Stimulated activated CD8-positive, alpha-beta memory T cell treated with anti-CD3 and anti-CD28 coated beads, Interleukin-15, amount 100 ng/mL, for 24 hours (primary cell): Measurements from ENCODE around the gene WWOX.

Source experiments
- DNase-seq: peaks from one replicate; pipeline ENCODE4 v3.0.0-alpha.2; 2020; ENCODE audit warnings: low read depth

Gene WWOX

DNA sequence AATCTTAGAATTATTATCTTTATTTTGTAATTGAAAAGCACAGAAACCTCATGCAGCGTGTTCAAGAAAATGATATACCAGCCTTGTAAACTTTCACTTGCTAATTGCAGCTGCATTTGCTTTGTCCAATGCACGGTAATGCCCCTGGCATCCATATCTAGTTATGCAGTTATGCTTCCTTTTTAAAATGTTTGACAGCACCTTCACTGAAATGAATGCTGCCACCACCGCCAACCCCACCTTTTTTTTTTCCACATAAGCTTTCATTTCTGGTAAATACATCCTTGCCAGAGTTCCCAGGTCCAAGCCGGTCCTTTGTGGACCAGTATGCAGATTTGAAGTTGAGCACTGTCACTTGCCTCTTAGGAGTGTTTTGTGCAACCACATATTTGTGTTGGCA, 338.8 kb downstream of the WWOX start:
- DNase-seq: no peak

DNA sequence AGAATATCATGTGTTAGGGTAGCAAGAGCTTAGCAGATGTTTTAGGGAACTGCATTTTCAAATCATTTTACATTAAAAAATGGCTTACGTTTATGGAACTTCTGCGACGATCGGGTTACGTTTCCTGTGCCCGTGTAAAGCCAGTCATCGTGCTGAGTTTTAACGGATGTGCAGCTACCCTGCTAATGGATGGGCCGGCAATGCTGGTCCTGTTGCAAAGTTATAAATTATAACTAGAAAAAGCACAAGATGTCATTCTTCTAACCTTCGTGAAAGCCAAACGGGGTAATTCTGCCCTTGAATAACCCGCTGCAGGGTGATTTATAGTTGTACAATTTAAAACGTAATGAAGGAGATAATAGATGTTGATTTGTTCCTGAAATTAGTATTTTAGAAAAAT, 339.2 kb downstream of the WWOX start:
- DNase-seq: no peak

DNA sequence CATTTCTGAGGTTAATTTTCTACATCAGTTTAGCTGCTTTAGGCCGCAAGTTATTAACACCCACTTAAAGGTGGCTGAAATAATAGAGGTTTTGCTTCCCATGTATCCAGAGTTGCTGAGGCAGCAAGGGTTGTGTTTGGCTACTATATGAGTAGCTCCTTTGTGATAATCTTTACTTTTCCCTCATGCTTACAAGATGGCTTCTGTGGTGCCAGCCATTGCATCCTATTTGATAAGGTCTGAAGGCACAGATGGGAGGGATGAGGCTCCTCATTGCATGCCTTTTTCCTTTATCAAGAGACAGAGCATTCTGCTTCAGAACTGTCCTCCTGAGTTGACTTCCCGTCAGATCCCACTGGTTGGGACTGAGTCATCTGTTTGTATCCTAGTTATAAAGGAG, 340.2 kb downstream of the WWOX start:
- no peak for DNase-seq

DNA sequence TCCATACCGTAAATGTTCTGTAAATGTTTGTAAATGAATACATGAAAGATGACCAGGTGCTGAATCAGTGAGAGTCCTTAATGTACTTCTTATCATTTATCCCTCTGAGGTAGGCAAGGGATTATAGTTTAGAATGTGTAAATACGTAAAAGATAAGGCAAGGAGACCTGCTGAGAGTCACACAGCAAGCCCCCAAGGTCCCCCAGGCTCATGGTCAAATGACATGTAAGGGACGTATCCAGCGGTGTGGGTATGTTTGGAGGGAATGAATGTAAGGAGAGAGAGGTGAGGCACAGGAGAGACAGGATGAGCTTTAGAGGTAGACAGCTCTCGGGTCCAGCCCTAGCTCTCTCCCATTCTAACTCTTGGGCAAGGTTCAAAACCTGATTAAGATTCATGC, 341.8 kb downstream of the WWOX start:
- no peak for DNase-seq

DNA sequence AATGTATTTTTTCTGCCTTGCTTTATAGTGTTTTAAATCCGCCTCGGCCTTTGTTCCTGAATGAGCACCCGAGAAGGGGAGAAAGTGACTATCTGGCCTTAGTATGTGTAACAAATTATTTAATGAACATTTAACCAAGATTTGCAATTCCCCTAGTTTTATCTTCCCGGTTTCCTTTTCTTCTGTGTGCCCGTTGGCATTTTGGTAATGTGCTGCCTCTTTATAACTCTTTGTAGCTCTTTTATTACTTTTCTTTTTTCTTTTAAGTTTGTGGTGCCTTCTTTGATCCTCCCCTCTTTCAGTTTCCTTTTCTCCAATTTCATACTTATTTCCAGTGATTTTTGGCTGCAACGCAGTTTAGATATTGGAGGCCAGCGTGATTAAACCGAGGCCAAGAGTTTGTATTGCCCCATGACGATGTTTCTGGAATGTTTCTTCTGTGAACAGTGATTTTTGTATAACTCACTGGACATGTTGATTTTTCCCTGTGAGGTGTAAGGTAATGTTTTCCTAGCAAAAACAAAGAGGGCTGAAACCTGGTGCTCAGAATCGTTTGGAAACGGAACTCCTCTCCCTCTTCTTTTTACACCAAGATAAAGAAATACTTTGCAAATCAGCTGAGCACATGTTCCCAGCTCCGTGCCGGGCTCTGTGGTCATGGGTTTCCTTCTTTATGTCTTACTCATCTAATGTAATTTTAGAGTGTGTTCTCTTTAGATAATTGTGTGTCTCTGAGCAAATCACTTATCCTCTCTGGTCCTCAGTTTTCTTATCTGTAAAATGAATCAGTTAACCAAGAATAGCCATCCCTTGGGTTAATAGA, 344.3 kb downstream of the WWOX start:
- no peak for DNase-seq

DNA sequence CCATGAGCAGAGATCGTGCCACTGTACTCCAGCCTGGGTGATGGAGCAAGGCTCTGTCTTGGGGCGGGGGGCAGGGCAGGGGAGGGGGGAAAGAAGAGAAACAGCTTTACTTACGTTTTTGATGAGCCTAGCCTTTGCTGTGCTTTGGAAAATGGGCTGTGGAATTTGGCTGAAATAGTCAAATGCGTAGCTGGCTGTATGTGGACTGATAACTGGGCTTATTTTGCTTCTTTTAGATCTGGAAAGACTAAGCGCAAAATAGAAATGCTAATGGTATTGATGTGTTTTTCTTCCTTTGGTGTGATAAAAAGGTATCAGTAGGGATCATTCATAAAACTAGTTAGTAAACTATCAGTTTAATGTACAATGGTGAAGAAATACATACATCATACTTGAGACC, 346.4 kb downstream of the WWOX start:
- no peak for DNase-seq

DNA sequence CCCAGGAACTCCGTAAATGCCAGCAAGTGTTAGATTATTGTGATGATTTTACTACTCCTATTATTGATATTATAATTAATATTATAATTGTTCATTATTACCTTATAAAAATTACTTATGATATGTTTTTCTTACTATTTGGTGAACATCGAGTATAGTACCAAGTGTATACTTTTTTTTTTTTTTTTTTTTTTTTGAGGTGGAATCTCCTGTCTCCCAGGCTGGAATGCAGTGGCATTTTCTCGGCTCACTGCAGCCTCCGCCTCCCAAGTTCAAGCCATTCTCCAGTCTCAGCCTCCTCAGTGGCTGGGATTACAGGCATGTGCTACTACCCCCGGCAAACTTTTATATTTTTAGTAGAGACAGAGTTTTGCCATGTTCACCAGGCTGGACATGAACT, 347.0 kb downstream of the WWOX start:
- DNase-seq: no peak

DNA sequence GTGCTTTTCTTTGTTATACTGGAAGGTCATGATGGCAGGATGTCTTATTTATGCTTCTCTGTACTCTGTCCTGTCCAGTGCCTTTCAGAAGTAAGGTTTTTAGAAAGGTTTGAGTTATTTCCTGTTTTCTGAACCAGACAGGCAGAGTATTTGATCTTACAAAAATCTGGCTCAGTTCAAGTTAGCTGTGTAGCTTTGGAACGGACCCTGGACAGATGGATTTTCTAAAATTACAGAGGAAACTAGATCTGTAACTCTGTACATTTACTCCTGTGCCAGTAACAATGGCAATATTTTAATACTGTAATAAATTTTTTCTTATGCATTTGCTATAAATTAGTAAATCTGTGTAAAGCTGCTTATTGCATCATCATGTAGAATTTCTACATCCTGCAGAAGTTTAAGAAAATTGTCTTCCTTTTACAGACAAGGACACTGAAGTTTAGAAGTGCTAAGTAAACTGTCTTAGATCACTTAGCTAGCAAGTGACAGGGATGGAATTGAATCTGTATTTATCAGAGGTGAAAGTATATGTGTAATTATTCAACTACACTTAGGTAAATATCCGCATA, 347.6 kb downstream of the WWOX start:
- DNase-seq: no peak

DNA sequence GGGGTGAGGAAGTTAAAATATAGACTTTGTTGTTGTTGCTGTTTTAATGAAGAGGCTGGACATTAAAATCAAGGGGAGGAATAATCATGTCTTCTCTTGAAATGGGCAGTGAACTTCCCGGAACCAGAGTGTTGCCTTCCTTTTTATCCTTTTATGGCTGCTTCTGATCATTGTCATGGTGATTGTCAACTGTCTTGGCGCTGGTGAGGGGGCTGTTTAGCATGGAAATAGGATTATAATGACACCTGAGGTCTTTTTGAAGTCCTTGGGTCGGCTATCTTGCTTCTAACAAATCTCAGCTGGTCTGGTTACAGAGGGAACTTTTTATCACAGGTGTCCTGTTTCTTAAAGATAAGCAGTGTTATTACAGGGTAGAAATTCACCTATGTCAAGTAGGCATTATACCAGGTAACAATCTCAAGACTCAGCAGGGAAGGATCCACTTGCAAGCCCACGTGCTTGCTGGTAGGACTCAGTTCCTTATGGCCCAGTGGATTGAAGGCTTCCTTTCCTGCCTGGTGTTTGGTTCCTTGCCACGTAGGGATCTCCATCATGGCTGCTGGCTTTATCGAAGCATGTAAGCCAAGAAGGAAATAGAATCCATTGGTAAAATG, 349.3 kb downstream of the WWOX start:
- DNase-seq: no peak

DNA sequence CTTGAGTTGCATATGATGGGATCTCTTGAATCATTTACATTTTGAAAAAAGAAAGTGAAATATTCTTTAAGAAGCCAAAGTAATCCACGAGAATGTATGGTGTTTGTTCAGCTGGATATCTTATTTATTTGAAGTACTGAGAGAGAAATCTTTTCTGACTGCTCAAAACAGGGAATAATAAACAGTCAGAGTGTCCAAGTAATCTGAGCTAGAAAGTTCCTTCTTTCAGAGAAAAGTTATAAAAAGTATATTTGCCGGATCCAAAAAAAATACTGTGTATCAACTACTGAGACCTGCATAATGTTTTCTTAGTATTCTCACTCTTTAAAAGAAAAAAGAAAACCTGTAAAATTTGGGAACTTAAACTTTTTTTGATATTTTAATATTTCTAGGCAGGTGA, 350.8 kb downstream of the WWOX start:
- DNase-seq: no peak

DNA sequence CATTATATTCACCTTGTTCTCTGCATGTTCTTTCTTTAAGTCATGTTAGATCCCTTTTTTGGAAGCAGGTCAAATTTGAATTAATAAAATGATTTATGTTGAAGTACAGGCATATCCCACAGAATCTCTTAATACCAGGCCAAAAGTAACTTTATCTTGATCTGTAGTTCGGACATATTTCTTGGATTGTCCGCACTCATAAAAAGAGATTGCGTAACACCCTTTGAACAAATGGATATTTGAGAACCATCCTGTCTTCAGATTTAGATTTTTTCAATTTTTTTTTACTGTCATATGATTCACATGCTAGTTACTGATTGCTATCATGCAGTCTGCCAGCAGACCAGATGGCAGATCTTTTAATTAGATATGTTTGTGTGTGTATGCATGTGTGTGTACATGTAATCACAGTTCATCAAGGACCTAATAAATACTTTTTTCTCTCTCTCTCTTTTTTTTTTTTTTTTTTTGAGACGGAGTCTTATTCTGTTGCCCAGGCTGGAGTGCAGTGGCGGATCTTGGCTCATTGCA, 352.6 kb downstream of the WWOX start:
- DNase-seq: no peak

DNA sequence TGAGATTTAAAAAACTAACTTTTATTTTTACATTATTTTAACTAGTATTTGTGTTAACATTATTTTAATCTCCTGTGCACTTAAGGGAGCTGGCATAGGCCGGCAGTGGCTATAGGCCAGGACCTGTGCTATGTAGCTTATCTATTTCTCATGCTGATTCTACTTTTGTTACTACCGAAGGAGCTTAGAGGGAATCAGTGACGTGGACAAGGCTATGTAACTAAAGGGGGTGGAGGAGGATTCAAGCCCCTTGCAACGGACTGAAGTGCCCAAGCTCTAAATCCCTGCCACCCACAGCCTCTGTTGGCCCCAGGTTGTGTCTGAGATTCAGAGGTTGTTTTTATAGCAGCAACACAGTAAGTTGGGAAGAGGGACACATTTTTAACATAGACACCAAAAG, 356.4 kb downstream of the WWOX start:
- no peak for DNase-seq

DNA sequence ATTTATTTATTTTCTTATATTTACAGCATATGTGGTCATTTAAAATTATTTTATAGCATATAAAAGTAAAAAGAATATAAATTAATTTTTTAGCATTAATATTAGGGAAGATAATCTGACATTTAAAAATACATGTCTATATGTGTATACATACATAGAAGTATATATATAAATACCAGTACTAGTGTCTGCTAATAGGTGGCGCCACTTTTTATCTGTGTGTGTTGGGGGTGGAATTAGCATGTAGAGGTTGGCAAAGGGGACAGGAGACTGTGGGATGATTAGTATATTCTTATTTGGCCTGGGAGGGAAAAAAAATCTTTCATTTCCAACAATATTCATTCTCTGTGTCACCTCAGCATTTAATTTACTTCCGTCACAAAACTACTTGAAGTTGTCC, 359.1 kb downstream of the WWOX start:
- DNase-seq: no peak

DNA sequence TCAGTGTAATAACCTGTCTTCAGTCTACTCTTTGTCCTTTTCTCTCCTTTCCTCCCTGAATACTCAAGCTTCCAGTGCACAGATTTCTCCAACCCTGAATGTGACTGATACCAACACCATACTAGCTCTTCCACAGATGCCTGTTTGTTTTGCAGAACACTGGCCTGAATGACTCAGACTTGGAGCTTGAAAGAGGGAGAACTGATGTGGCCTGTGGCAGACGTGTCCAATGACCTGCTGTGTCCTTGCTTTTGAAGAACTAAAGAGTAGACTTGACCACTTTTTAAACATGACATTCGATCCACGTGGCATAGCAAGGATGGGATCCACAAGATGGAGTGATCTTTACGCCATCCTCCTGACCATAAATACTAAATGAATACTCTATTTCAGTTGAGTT, 361.0 kb downstream of the WWOX start:
- no peak for DNase-seq

DNA sequence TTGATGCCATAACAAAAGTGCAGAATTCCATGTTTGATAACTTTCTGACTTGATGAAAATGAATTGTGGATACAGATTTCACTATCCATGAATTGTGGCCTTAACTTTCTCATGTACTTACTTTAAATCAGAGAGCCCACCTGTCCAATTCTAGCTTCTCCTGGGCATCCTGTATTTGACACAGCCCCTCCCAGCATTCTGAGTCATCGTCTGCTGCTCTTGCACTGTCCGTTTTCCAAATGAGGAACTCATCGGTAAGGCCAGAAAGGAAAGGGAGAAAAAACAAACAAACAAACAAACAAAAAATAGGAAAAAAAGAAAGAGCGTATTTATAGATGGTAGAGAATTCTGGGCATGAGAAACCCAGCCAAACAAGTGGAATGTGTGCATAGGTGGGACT, 361.6 kb downstream of the WWOX start:
- DNase-seq: no peak

DNA sequence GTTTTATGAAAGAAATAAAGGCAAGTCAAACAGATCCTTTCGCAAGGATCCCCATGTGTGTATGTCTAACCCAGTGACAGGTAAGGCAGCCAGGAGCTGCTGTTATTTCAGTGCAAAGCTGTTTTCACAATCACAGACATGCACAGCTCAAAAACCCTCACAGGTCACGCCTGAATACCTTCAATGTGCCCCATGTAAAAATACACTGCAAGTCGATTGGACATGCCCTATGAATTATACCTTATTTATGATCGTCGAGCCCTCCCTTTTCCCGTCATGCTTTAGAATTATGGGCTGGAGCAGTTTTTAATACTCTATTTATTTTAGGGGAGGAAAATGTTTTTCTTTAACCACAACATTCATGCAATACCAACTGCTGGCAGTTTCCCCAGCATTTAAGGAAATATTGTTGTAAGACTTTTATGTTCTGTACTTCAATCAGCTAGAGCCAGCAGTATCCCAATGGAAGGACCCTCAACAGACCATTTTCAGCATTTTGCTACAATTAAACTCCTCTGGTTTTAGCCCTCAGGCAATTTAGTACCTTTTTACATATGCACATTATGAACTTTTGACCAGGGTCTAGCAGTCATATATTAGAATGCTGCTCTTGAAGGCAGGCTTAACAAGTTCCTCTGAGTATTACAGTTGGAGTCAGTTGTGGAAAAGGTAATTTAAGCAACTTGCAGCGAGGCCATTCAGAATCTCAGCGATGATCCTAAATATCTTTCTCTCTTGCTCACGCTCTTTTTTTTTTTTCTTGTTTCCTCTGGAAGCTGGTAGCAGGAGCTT, 362.2 kb downstream of the WWOX start:
- DNase-seq: no peak

DNA sequence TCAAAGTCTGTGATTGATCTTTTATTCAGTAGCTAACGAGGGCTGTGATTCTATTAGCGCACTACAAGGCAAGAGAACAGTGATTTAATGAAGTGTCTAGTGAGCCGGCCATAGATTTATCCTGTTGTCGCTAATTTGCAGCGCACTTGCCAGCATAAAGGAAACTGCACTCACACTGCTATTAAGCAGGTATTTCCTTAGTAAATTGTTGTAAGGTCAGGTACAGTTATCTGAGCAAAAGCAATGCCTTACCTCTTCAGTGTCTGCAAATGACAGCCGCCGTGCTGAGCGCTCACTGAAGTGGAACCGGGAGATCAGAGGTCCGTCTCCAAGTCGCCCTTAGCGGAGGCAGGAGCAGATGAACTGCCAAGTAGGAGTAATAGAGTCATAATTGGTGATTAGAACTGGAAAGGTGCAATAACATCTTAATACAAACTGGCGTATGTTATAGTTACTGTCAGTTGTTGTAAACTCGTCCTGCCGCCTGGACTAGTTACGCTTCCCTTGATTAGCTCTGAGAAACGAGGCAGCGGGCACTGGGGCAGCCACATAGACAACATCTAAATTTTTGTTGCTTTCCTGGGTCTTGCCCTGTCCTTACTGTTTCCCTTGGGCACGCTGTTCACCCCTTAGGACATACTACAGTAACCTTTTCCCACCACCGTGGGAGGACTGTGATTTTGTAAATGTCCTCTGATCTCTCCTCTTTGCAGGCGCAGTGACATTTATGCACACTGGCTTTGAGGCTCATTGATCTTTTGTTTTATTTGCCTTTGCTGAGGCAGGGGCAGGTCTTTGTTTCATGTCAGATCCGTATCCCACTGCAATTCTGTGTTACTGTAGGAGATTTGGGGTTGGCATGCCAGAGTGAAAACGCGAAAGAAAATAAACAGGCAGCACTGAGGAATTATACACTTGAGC, 363.1 kb downstream of the WWOX start:
- no peak for DNase-seq

DNA sequence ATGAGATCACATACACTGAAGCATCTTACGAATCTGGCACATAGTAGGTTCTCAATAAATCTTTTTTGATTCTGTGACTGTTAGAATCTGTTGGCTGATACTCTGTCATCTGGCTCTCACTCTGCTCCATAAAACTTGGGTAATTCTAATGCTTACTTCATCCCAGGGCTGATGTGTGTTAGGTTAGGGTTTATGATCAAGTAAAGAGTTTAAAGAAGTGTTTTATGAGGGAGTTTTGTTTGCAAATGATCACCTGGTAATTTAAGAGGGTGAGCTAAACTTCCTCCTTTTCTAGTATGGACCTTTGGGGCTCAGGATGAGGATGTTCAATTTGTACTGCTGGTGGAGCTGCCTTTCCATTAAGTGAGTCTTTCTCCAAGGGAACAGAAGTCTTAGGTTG, 364.1 kb downstream of the WWOX start:
- DNase-seq: no peak

DNA sequence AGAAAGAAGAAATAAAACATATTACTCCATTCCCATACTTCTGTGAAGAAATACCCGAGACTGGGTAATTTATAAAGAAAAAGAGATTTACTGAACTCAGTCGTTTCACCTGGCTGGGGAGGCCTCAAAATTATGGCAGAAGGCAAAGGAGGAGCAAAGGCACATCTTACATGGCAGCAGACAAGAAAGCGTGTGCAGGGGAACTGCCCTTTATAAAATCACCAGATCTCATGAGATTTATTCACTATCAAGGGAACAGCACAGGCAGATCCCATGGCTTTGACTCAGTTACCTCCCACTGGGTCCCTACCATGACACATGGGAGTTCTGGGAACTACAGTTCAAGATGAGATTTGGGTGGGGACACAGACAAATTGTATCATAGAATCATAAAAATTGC, 365.4 kb downstream of the WWOX start:
- no peak for DNase-seq

DNA sequence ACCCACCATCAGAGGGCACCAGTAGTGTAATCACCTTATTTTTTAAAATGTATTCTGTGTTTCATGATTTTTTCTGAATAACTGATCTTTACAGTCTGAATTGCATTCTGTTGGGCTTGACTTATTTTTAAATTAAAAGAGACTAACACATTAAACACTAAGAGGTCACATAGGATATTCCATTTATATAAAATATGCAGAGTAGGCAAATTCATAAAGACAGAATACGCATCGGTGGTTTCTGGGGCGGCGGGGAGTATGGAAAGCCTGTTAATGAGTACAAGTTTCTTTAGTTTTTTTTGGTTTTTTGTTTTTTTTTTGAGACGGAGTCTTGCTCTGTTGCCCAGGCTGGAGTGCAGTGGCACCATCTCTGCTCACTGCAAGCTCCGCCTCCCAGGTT, 366.3 kb downstream of the WWOX start:
- no peak for DNase-seq

DNA sequence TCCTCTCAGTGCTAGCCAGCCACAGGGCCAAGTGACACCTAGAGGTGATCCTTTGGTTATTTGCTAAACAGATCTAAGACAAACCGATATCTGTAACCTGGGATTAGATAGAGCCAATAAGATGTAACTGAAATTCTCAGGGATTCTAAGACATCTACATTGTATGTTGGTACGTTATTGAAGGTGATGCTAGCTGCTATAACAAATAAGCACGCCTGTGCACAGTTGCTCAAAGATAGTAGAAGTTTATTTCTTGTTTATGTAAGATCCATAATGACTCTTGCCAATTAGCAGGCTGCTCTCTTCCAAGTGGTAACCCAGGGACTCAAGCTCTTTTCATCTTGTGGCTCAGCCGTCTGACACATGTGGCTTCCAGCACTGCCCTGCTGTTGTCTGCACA, 370.3 kb downstream of the WWOX start:
- DNase-seq: no peak
